Dendritic cell treated with granulocyte-macrophage colony-stimulating factor and Interleukin-4, amounts not matched to agents 40 ng/mL and 50 ng/mL, for 4 days (primary cell): ENCODE measurements around the gene SCN4A.

Source experiments
- H3K27ac Mint-ChIP-seq: one replicate; pipeline ENCODE4 v1.8.0; 2022; ENCODE audit warnings: mild to moderate bottlenecking, mixed read lengths
- H3K27me3 Mint-ChIP-seq: one replicate; pipeline ENCODE4 v1.8.0; 2022; ENCODE audit warnings: mild to moderate bottlenecking, mixed read lengths
- H3K36me3 Mint-ChIP-seq: one replicate; pipeline ENCODE4 v1.8.0; 2022; ENCODE audit warnings: low read depth, mixed read lengths
- H3K4me1 Mint-ChIP-seq: one replicate; pipeline ENCODE4 v1.8.0; 2022; ENCODE audit warnings: low read depth, mixed read lengths
- H3K4me3 Mint-ChIP-seq: one replicate; pipeline ENCODE4 v1.8.0; 2022; ENCODE audit warnings: mild to moderate bottlenecking, moderate library complexity, mixed read lengths
- H3K9me3 Mint-ChIP-seq: one replicate; pipeline ENCODE4 v1.8.0; 2022; ENCODE audit warnings: mixed read lengths
- intact Hi-C: fragments of 100-400 bp; cut with micrococcal nuclease; formaldehyde crosslinking; loops from one replicate; pipeline ENCODE4 v1.15.0; 2022

The SCN4A gene

GRCh38 chr17:63963123-63963522 is 9.6 kb downstream of the SCN4A start:
- intact Hi-C loops, result no loop called here
- Mint-ChIP-seq H3K4me3 (no peak overlapping the region), H3K27me3 (peaks cover 3% of the 10 kb centered on the region), H3K9me3 (no peaks in the 10 kb centered on the region), H3K36me3 (no peaks in the 10 kb centered on the region), H3K4me1 (peaks cover 14% of the 10 kb centered on the region), H3K27ac (no peak overlapping the region)

GRCh38 chr17:63962298-63962744 is 10.4 kb downstream of the SCN4A start:
- no peaks in the 10 kb centered on the region for H3K36me3 Mint-ChIP-seq
- intact Hi-C loops, result no loop called here
- H3K4me3 Mint-ChIP-seq, result no peak overlapping the region
- peaks cover 13% of the 10 kb centered on the region for H3K4me1 Mint-ChIP-seq
- peak overlapping the region; percentile 66 for H3K27ac Mint-ChIP-seq
- H3K9me3 Mint-ChIP-seq, result no peaks in the 10 kb centered on the region
- no peaks in the 10 kb centered on the region for H3K27me3 Mint-ChIP-seq

GRCh38 chr17:63961355-63962212 is 11.1 kb downstream of the SCN4A start:
- Mint-ChIP-seq H3K9me3 (no peaks in the 10 kb centered on the region), H3K4me1 (peaks cover 13% of the 10 kb centered on the region), H3K27ac (peak overlapping the region; percentile 66), H3K36me3 (no peaks in the 10 kb centered on the region), H3K4me3 (peak overlapping the region; percentile 71), H3K27me3 (no peaks in the 10 kb centered on the region)
- intact Hi-C loops, result no loop called here

- H3K4me3 Mint-ChIP-seq, result no peak overlapping the region
- H3K4me1 Mint-ChIP-seq, result peaks cover 13% of the 10 kb centered on the region
- H3K27me3 Mint-ChIP-seq, result peaks cover 2% of the 10 kb centered on the region
- no peaks in the 10 kb centered on the region for H3K9me3 Mint-ChIP-seq
- intact Hi-C loops, result no loop called here
- H3K36me3 Mint-ChIP-seq, result no peaks in the 10 kb centered on the region
- no peak overlapping the region for H3K27ac Mint-ChIP-seq
These were observed 12.3 kb downstream of the SCN4A start for GRCh38 chr17:63960430-63960829.

- H3K9me3 Mint-ChIP-seq, result no peaks in the 10 kb centered on the region
- H3K27me3 Mint-ChIP-seq, result peaks cover 2% of the 10 kb centered on the region
- intact Hi-C loops, result no loop called here
- H3K27ac Mint-ChIP-seq, result no peak overlapping the region
- H3K36me3 Mint-ChIP-seq, result no peaks in the 10 kb centered on the region
- peaks cover 13% of the 10 kb centered on the region for H3K4me1 Mint-ChIP-seq
- no peak overlapping the region for H3K4me3 Mint-ChIP-seq
These were observed 12.7 kb downstream of the SCN4A start for GRCh38 chr17:63960006-63960405.

GRCh38 chr17:63956296-63956920 is 16.3 kb downstream of the SCN4A start:
- Mint-ChIP-seq H3K27ac (no peak overlapping the region), H3K4me1 (peaks cover 15% of the 10 kb centered on the region), H3K36me3 (no peaks in the 10 kb centered on the region), H3K4me3 (no peak overlapping the region), H3K27me3 (peaks cover 11% of the 10 kb centered on the region), H3K9me3 (no peaks in the 10 kb centered on the region)
- intact Hi-C loops, result no loop called here

GRCh38 chr17:63955791-63956190 is 16.9 kb downstream of the SCN4A start:
- H3K36me3 Mint-ChIP-seq, result no peaks in the 10 kb centered on the region
- intact Hi-C loops, result no loop called here
- peaks cover 11% of the 10 kb centered on the region for H3K27me3 Mint-ChIP-seq
- H3K27ac Mint-ChIP-seq, result no peak overlapping the region
- no peaks in the 10 kb centered on the region for H3K9me3 Mint-ChIP-seq
- H3K4me3 Mint-ChIP-seq, result no peak overlapping the region
- peaks cover 10% of the 10 kb centered on the region for H3K4me1 Mint-ChIP-seq

- intact Hi-C loops, result no loop called here
These were observed 17.5 kb downstream of the SCN4A start for GRCh38 chr17:63955232-63955631.

GRCh38 chr17:63954402-63955063 is 18.2 kb downstream of the SCN4A start:
- no peaks in the 10 kb centered on the region for H3K36me3 Mint-ChIP-seq
- peaks cover 11% of the 10 kb centered on the region for H3K27me3 Mint-ChIP-seq
- no peaks in the 10 kb centered on the region for H3K9me3 Mint-ChIP-seq
- intact Hi-C loops, result no loop called here
- no peak overlapping the region for H3K27ac Mint-ChIP-seq
- peaks cover 7% of the 10 kb centered on the region for H3K4me1 Mint-ChIP-seq
- H3K4me3 Mint-ChIP-seq, result no peak overlapping the region

More at GRCh38 chr17:63955232-63955631, 17.5 kb downstream of the SCN4A start:
- peaks cover 11% of the 10 kb centered on the region for H3K27me3 Mint-ChIP-seq
- H3K4me3 Mint-ChIP-seq, result no peak overlapping the region
- peaks cover 7% of the 10 kb centered on the region for H3K4me1 Mint-ChIP-seq
- H3K27ac Mint-ChIP-seq, result no peak overlapping the region
- H3K36me3 Mint-ChIP-seq, result no peaks in the 10 kb centered on the region
- no peaks in the 10 kb centered on the region for H3K9me3 Mint-ChIP-seq

GRCh38 chr17:63950940-63951907 is 21.5 kb downstream of the SCN4A start:
- no peaks in the 10 kb centered on the region for H3K9me3 Mint-ChIP-seq
- H3K4me1 Mint-ChIP-seq, result peaks cover 13% of the 10 kb centered on the region
- no peaks in the 10 kb centered on the region for H3K36me3 Mint-ChIP-seq
- intact Hi-C loops, result no loop called here
- no peak overlapping the region for H3K4me3 Mint-ChIP-seq
- no peak overlapping the region for H3K27ac Mint-ChIP-seq
- peaks cover 13% of the 10 kb centered on the region for H3K27me3 Mint-ChIP-seq

- peaks cover 17% of the 10 kb centered on the region for H3K27me3 Mint-ChIP-seq
- intact Hi-C loops, result no loop called here
- H3K9me3 Mint-ChIP-seq, result no peaks in the 10 kb centered on the region
- H3K4me1 Mint-ChIP-seq, result peaks cover 18% of the 10 kb centered on the region
- no peak overlapping the region for H3K27ac Mint-ChIP-seq
- H3K4me3 Mint-ChIP-seq, result no peak overlapping the region
- no peaks in the 10 kb centered on the region for H3K36me3 Mint-ChIP-seq
These were observed 23.0 kb downstream of the SCN4A start for GRCh38 chr17:63949576-63950250.

- Mint-ChIP-seq H3K4me1 (peaks cover 11% of the 10 kb centered on the region), H3K27ac (no peak overlapping the region), H3K36me3 (no peaks in the 10 kb centered on the region), H3K9me3 (no peaks in the 10 kb centered on the region), H3K27me3 (peaks cover 10% of the 10 kb centered on the region), H3K4me3 (no peak overlapping the region)
- intact Hi-C loops, result no loop called here
These were observed 24.2 kb downstream of the SCN4A start for GRCh38 chr17:63948521-63948920.
